AG09309 (cell line): ENCODE data around the gene NLRP6.

Experiments
- DNase-seq: peaks from one replicate; pipeline ENCODE4 v3.0.0-alpha.2; 2010; ENCODE audit warnings: low read depth
- H3K4me3 ChIP-seq: 2 replicates; pipeline ENCODE4 v1.5.1; 2011; ENCODE audit warnings: mild to moderate bottlenecking, low read depth, low read length, moderate library complexity; ENCODE audit not compliant: control insufficient read depth
- CTCF ChIP-seq: IDR thresholded peaks from 2 replicates; pipeline ENCODE4 v1.5.1; 2011; ENCODE audit warnings: mild to moderate bottlenecking, low read depth, low read length, inconsistent platforms; ENCODE audit not compliant: insufficient read depth, control insufficient read depth; ENCODE audit errors: missing control alignments

Gene NLRP6

GRCh38 chr11:295351-296170 is 17.4 kb downstream of the NLRP6 start:
- H3K4me3 ChIP-seq, result no peak overlapping the region
- no peak for TF ChIP-seq CTCF
- no peak for DNase-seq

GRCh38 chr11:296171-297050 is 18.2 kb downstream of the NLRP6 start:
- no peak for DNase-seq
- no peak for TF ChIP-seq CTCF
- no peak overlapping the region for H3K4me3 ChIP-seq

GRCh38 chr11:297051-297585 is 18.9 kb downstream of the NLRP6 start:
- H3K4me3 ChIP-seq, result no peak overlapping the region
- TF ChIP-seq CTCF, result no peak
- DNase-seq, result no peak

GRCh38 chr11:297586-298405 is 19.6 kb downstream of the NLRP6 start:
- TF ChIP-seq CTCF, result no peak
- DNase-seq, result no peak
- no peak overlapping the region for H3K4me3 ChIP-seq

- H3K4me3 ChIP-seq, result no peak overlapping the region
- TF ChIP-seq CTCF, result no peak
- no peak for DNase-seq
Observed at GRCh38 chr11:298406-299065, 20.3 kb downstream of the NLRP6 start.
